OCI-LY7 (cell line): Measurements from ENCODE around the gene PM20D2. TPM values are rescaled to one million over a fixed set of nuclear protein-coding genes. Genes with fewer than 3 reads are reported as not detected.

ENCODE experiments used
- BruUV-seq: library from RNA; stranded (reverse); fragments of 400-500 nt; replicated peaks from 2 replicates; lab custom pipeline; 2021; lab: Mats Ljungman, UMichigan
- CTCF ChIA-PET: fragments of 300-600 bp; sonication (Branson Sonifier 250); formaldehyde crosslinking; loops from one replicate; lab custom pipeline; 2022; ENCODE audit warnings: antibody characterized with exemption; ENCODE audit not compliant: unreplicated experiment; lab: Charles Lee
- POLR2A ChIA-PET: fragments of 300-600 bp; sonication (Branson Sonifier 250); formaldehyde crosslinking; loops from one replicate; lab custom pipeline; 2022; ENCODE audit warnings: antibody characterized with exemption; lab: Charles Lee
- DNase-seq: peaks from one replicate; pipeline ENCODE4 v3.0.0-alpha.2; 2015; ENCODE audit warnings: low spot score
- H2AFZ ChIP-seq: fragments of 200-600 bp; sonication (generic), shearing (Covaris generic); 2 replicates; pipeline ENCODE4 v1.6.1; 2014; ENCODE audit warnings: mild to moderate bottlenecking, antibody characterized with exemption, low read length, moderate library complexity
- H3K27ac ChIP-seq: fragments of 200-600 bp; sonication (generic); 2 replicates; pipeline ENCODE4 v1.5.1; 2014; ENCODE audit warnings: mixed run types, low read depth, mild to moderate bottlenecking, moderate library complexity, low read length, inconsistent platforms; ENCODE audit not compliant: poor library complexity, severe bottlenecking
- H3K36me3 ChIP-seq: fragments of 200-600 bp; sonication (generic); 2 replicates; pipeline ENCODE4 v1.6.1; 2014; ENCODE audit warnings: mild to moderate bottlenecking, antibody characterized with exemption, low read length, moderate library complexity, mixed read lengths; ENCODE audit not compliant: insufficient read depth
- H3K4me1 ChIP-seq: fragments of 200-600 bp; sonication (generic); 2 replicates; pipeline ENCODE4 v1.5.1; 2014; ENCODE audit warnings: mild to moderate bottlenecking, low read length; ENCODE audit not compliant: insufficient read depth, poor library complexity, severe bottlenecking
- H3K4me2 ChIP-seq: fragments of 200-600 bp; sonication (generic); 2 replicates; pipeline ENCODE4 v1.6.1; 2014; ENCODE audit warnings: mild to moderate bottlenecking, low read length
- H3K4me3 ChIP-seq: fragments of 200-600 bp; sonication (generic); 2 replicates; pipeline ENCODE4 v1.5.1; 2014; ENCODE audit warnings: mild to moderate bottlenecking, low read depth, low read length; ENCODE audit not compliant: poor library complexity, severe bottlenecking
- H3K79me2 ChIP-seq: fragments of 200-600 bp; sonication (generic); 2 replicates; pipeline ENCODE4 v1.6.1; 2016; ENCODE audit warnings: low read depth, mild to moderate bottlenecking, low read length, moderate library complexity, mixed read lengths; ENCODE audit not compliant: insufficient read depth
- H3K9me2 ChIP-seq: fragments of 200-600 bp; sonication (generic); 2 replicates; pipeline ENCODE4 v1.6.1; 2016; ENCODE audit warnings: mild to moderate bottlenecking, low read length, mixed read lengths; ENCODE audit not compliant: insufficient read depth
- H3K9me3 ChIP-seq: fragments of 200-600 bp; sonication (generic); 2 replicates; pipeline ENCODE4 v1.6.1; 2014; ENCODE audit warnings: mild to moderate bottlenecking, mixed run types, low read length, mixed read lengths
- H4K20me1 ChIP-seq: fragments of 200-600 bp; sonication (generic); 2 replicates; pipeline ENCODE4 v1.6.1; 2014; ENCODE audit warnings: mild to moderate bottlenecking, antibody characterized with exemption, low read length, moderate library complexity, mixed read lengths; ENCODE audit not compliant: insufficient read depth
- EZH2phosphoT487 ChIP-seq: fragments of 200-600 bp; sonication (generic); IDR thresholded peaks from 2 replicates; pipeline ENCODE4 v1.6.1; 2018; ENCODE audit warnings: low read depth, borderline replicate concordance, mild to moderate bottlenecking, mixed run types, antibody characterized with exemption, low read length, moderate library complexity, mixed read lengths
- intact Hi-C: fragments of 100-400 bp; cut with micrococcal nuclease; formaldehyde crosslinking; loops from one replicate; pipeline ENCODE4 v1.10.0; 2022; ENCODE audit not compliant: unreplicated experiment
- total RNA-seq, 2 experiments: library from RNA; depleted of rRNA in 1 of 2; stranded (reverse); fragments of >200 nt in 1 of 2; shearing (Covaris generic) in 1 of 2; gene quantifications; 2 replicates each; pipeline ENCODE4 v1.2.3, GENCODE V29; 2014 to 2022
- TF ChIP-seq, protein P1 (sequence below): fragments of 200-600 bp; sonication (generic); conservative IDR thresholded peaks from 2 replicates; pipeline ENCODE4 v1.5.1; 2014; ENCODE audit warnings: mild to moderate bottlenecking, antibody characterized with exemption, low read length, moderate library complexity, mixed read lengths

Gene PM20D2
- total RNA-seq, 2 experiments from 2014 or later: 35.1 to 36.1 TPM

DNA sequence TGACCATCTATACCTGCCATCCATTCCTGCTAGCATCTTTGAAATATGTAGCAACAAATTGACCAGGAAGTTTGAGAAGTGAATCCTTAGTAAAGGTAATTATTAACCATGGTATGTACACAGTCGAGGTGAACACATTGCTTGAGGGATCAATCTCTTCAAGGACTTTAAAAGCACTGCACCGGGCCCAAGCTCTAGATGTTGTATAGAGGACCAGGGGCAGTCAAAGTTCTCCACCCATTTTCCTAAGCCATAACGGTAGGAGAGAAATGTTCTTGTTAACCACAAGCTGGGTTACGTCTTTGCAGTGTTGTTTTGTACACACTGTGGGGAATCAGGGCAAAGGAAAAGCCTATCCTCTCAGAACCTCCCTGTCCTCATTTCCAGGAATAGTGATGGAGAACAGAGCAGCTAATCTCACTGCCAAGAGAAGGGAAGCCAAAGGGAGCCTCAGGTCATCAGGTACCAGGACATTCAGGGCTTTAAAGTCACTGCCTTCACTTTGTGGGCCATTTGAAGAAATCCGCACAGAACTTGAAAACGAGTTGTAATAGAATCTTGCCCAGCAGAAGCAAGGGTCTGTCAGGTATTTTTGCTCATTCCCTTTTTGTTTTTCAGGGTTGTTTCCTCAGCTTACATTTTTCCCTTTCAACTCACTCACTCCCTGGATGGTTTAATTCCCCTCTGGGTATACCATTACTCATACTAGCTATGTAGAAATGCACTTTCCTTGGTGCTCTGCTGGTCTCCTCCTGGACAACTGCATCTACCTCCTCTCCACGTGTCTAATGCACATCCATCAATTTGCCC lies 5.3 kb upstream of the PM20D2 start:
- no peak overlapping the region for H3K4me2 ChIP-seq
- H3K4me3 ChIP-seq: no peak overlapping the region
- ChIA-PET POLR2A (interaction anchor here (1.9 kb wide), 1 partner anchor 60 kb away, joined by 5 read pairs; the partner anchor contains the start of gene PNRC1), CTCF (no interaction called here)
- no TSS peak for BruUV-seq
- H3K4me1 ChIP-seq: peaks cover 12% of the 10 kb centered on the region
- no peak overlapping the region for H2AFZ ChIP-seq
- DNase-seq: no peak
- H3K36me3 ChIP-seq: no peaks in the 10 kb centered on the region
- H3K79me2 ChIP-seq: no peaks in the 10 kb centered on the region; the same call in 1 of the 2 replicates
- no peaks in the 10 kb centered on the region for H4K20me1 ChIP-seq
- no peaks in the 10 kb centered on the region for H3K9me3 ChIP-seq
- TF ChIP-seq, protein P1, sequence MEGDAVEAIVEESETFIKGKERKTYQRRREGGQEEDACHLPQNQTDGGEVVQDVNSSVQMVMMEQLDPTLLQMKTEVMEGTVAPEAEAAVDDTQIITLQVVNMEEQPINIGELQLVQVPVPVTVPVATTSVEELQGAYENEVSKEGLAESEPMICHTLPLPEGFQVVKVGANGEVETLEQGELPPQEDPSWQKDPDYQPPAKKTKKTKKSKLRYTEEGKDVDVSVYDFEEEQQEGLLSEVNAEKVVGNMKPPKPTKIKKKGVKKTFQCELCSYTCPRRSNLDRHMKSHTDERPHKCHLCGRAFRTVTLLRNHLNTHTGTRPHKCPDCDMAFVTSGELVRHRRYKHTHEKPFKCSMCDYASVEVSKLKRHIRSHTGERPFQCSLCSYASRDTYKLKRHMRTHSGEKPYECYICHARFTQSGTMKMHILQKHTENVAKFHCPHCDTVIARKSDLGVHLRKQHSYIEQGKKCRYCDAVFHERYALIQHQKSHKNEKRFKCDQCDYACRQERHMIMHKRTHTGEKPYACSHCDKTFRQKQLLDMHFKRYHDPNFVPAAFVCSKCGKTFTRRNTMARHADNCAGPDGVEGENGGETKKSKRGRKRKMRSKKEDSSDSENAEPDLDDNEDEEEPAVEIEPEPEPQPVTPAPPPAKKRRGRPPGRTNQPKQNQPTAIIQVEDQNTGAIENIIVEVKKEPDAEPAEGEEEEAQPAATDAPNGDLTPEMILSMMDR: no peak
- TF ChIP-seq EZH2phosphoT487: no peak
- intact Hi-C loops: no loop called here
- H3K9me2 ChIP-seq: no peaks in the 10 kb centered on the region
- no peak overlapping the region for H3K27ac ChIP-seq

DNA sequence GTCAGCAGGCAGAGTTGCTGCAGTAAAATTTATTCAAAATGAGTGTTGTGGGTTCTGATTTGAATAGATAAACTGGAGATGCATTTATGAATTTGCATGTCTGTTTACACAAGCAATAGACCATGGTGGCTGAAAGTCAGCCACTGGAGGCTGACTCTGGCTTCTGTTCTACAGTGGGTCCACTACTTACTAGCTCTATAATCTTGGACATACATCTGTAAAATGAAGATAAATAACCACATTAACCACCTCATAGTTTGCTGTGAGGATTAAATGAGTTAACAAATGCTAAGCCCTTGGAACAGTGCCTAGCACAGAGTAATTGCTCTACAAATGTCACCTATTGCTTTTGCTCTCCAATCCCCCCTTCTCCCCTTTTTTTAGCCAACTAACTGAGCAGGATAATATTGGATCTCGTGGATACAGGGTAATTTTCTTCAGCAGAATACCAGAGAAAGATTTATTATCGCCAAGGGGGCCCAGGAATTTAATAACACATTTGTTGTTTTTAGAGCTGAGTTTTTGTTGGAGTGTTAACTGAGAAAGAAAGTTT lies 1.4 kb upstream of the PM20D2 start:
- Histone ChIP-seq H3K4me2 (peak overlapping the region; percentile 84), H4K20me1 (no peaks in the 10 kb centered on the region), H2AFZ (peak overlapping the region; percentile 97), H3K9me2 (no peaks in the 10 kb centered on the region), H3K9me3 (no peaks in the 10 kb centered on the region), H3K79me2 (peaks cover 27% of the 10 kb centered on the region; the same call in 1 of the 2 replicates), H3K4me3 (peak overlapping the region; percentile 76), H3K36me3 (peaks cover 10% of the 10 kb centered on the region), H3K4me1 (peaks cover 38% of the 10 kb centered on the region), H3K27ac (peak overlapping the region; percentile 76)
- no peak for TF ChIP-seq EZH2phosphoT487
- TF ChIP-seq, protein P1: no peak
- no TSS peak for BruUV-seq
- intact Hi-C loops: no loop called here
- ChIA-PET CTCF (interaction anchor here (1.0 to 1.4 kb wide), 4 partner anchors 18 to 66 kb away, joined by 3 to 6 read pairs (median 4); partner anchors contain the start of gene PNRC1), POLR2A (interaction anchor here (0.7 to 6.0 kb wide), 18 partner anchors 8 to 1240 kb away, joined by 3 to 66 read pairs (median 4); partner anchors contain the start of genes PNRC1 and UBE2J1)
- DNase-seq: peak; percentile 22
